ENCODE measurements around the gene GEMIN2.

- no peak for TF ChIP-seq POLR2AphosphoS5 (IDR thresholded peaks at IDR 0.05; ENCODE audit: low read depth, low read length)
- TF ChIP-seq REST (IDR thresholded peaks at IDR 0.05; ENCODE audit: insufficient read depth in 1 of 2, low read depth in 2 of 2, low read length in 2 of 2), result no peak
- no peak for TF ChIP-seq SIN3A (IDR thresholded peaks at IDR 0.05; ENCODE audit: borderline replicate concordance, insufficient read depth, low read length)
Measured at GRCh38 chr14:39069923-39070322, 44.2 kb upstream of the GEMIN2 start.
